ENCODE data around the gene KSR2. TPM values are rescaled to one million over a fixed set of nuclear protein-coding genes. Genes with fewer than 3 reads are reported as not detected.

Gene KSR2
- total and polyA plus RNA-seq, 3 donors from 2014 or later: 2.4 to 3.8 (median 2.4) TPM

DNA sequence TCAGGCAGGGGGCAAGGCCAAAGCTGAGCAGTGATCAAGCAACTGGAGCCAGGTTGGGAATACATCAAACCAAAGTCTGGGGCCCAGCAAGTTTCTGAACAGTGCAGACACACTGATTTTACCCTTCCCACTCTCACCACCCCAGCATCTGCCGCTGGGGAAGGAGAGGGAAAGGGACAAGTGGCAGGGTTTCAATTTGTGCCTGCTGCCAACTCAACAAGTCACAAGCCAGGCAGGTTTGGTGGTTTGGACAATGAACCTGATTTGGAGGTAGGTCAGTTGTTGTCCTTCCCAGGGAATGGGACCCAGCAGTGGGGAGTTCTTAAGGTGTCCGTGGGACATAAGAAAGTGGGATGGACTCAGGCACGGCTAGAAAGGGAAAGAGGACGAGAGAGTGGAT is 455.4 kb downstream of the KSR2 start:
- TF ChIP-seq, protein P1, sequence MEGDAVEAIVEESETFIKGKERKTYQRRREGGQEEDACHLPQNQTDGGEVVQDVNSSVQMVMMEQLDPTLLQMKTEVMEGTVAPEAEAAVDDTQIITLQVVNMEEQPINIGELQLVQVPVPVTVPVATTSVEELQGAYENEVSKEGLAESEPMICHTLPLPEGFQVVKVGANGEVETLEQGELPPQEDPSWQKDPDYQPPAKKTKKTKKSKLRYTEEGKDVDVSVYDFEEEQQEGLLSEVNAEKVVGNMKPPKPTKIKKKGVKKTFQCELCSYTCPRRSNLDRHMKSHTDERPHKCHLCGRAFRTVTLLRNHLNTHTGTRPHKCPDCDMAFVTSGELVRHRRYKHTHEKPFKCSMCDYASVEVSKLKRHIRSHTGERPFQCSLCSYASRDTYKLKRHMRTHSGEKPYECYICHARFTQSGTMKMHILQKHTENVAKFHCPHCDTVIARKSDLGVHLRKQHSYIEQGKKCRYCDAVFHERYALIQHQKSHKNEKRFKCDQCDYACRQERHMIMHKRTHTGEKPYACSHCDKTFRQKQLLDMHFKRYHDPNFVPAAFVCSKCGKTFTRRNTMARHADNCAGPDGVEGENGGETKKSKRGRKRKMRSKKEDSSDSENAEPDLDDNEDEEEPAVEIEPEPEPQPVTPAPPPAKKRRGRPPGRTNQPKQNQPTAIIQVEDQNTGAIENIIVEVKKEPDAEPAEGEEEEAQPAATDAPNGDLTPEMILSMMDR (IDR thresholded peaks at IDR 0.05): no peak
- TF ChIP-seq POLR2A (IDR thresholded peaks at IDR 0.05): no peak
- intact Hi-C loops (cut with DNase I; ENCODE audit: low total_unique reads): no loop called here
- H3K36me3 ChIP-seq (ENCODE audit: low read depth, missing control alignments): no peaks in the 10 kb centered on the region
- 57 to 67% methylated on average over 4 of the region's 4 CpGs for WGBS, 2 donors
- H3K27ac ChIP-seq: no peak overlapping the region
- H3K4me1 ChIP-seq: no peaks in the 10 kb centered on the region
- DNase-seq: no peak
- no peaks in the 10 kb centered on the region for H3K27me3 ChIP-seq
- H3K4me3 ChIP-seq: no peak overlapping the region
- no peaks in the 10 kb centered on the region for H3K9me3 ChIP-seq

DNA sequence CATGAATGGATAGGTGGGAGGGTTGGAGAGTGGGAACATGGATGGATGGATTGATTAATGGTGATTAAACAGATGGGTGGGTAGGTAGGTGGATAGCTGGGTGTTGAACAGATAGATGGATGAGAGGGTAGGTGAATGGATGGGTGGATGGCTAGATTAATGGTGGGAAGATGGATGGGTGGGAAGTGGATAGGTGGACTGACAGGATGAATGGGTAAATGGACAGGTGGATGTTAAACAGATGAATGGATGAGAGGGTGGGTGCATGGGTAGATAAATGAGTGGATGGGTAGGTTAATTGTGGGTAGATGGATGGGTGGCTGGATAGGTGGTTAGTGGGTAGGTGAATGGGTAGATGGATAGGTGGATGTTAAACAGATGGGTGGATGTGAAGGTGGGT is 460.3 kb downstream of the KSR2 start:
- intact Hi-C loops (cut with DNase I; ENCODE audit: low total_unique reads): no loop called here

DNA sequence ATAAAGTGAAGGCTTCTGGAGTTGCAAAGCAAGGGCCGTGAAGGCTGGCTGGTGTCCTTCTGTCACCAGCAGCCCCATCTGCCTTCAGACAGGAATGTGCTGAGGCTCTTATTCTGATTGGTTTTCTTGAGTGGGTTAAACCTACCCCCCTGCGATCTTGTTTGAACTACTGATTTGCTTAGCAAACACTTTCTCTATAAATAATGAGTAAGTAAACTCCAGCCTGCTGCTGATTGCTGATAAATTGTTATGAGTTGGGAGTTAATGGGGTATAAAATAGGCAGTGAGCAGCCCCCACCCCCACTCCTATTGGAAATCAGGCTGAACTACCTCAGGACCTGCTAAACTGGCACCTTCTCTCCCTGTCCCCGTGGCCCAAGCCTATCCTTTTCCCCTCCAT is 461.2 kb downstream of the KSR2 start:
- Histone ChIP-seq H3K27ac (no peak overlapping the region), H3K36me3 (ENCODE audit: low read depth, missing control alignments) (no peaks in the 10 kb centered on the region), H3K4me3 (no peak overlapping the region), H3K9me3 (no peaks in the 10 kb centered on the region), H3K4me1 (no peaks in the 10 kb centered on the region), H3K27me3 (no peaks in the 10 kb centered on the region)
- TF ChIP-seq, protein P1 (IDR thresholded peaks at IDR 0.05): no peak
- no peak for TF ChIP-seq POLR2A (IDR thresholded peaks at IDR 0.05)
- WGBS, 2 donors: 45 to 49% methylated on average over 3 of the region's 3 CpGs
- no peak for DNase-seq
- intact Hi-C loops (cut with DNase I; ENCODE audit: low total_unique reads): no loop called here

More for the DNA sequence above, 460.3 kb downstream of the KSR2 start:
- no peak for TF ChIP-seq POLR2A (IDR thresholded peaks at IDR 0.05)
- TF ChIP-seq, protein P1 (IDR thresholded peaks at IDR 0.05): no peak
- Histone ChIP-seq H3K9me3 (no peaks in the 10 kb centered on the region), H3K27ac (no peak overlapping the region), H3K4me1 (no peaks in the 10 kb centered on the region), H3K4me3 (no peak overlapping the region), H3K27me3 (no peaks in the 10 kb centered on the region), H3K36me3 (ENCODE audit: low read depth, missing control alignments) (no peaks in the 10 kb centered on the region)
- no peak for DNase-seq

DNA sequence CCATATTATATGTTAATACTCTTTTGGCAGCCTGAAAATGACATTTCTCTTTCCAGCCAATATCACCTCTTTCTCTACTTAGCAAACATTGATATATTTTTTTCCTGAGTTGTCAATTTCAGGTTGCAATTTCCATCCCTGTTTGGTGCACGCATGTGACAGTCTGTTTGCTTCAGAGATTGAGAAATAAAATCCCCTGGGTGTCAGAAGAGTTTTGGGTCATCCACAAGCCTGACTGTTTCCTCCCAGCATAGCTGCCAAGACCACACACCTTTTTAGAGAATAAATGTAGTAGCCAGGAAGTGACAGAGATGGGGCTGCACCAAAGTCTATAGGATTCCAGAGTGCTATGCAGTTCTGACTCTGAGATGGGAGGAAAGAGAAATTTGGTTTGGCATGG is 462.5 kb downstream of the KSR2 start:
- no peaks in the 10 kb centered on the region for H3K9me3 ChIP-seq
- H3K27ac ChIP-seq: no peak overlapping the region
- no peaks in the 10 kb centered on the region for H3K27me3 ChIP-seq
- TF ChIP-seq POLR2A (IDR thresholded peaks at IDR 0.05): no peak
- TF ChIP-seq, protein P1 (IDR thresholded peaks at IDR 0.05): no peak
- no peak for DNase-seq
- no peak overlapping the region for H3K4me3 ChIP-seq
- intact Hi-C loops (cut with DNase I; ENCODE audit: low total_unique reads): no loop called here
- no peaks in the 10 kb centered on the region for H3K36me3 ChIP-seq (ENCODE audit: low read depth, missing control alignments)
- H3K4me1 ChIP-seq: no peaks in the 10 kb centered on the region
- WGBS, 2 donors: 90% methylated on average over 1 of the region's 1 CpG

DNA sequence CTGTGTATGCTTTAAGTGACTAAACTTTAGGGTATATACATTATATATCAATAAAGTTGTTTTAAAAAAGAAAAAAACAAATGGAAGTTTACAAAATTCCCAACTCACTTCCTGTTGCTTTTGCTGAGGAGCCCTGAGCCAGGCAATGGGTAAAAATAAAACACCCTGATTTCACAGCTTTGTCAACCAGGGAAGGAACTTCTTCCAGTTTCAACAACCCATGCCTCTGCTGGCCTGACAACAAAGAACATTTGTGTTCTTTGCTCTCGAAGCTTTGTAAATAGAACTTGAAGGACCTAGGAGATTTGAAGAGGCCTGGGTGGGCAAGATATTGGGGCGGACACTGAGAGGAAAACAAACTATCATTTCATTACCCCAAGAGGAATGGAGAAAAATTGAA is 466.2 kb downstream of the KSR2 start:
- DNase-seq: no peak
- Histone ChIP-seq H3K36me3 (ENCODE audit: low read depth, missing control alignments) (no peaks in the 10 kb centered on the region), H3K9me3 (no peaks in the 10 kb centered on the region), H3K4me3 (no peak overlapping the region), H3K4me1 (no peaks in the 10 kb centered on the region), H3K27me3 (no peaks in the 10 kb centered on the region), H3K27ac (no peak overlapping the region)
- TF ChIP-seq, protein P1 (IDR thresholded peaks at IDR 0.05): no peak
- TF ChIP-seq POLR2A (IDR thresholded peaks at IDR 0.05): no peak
- WGBS, 2 donors: 72 to 81% methylated on average over 2 of the region's 2 CpGs
- intact Hi-C loops (cut with DNase I; ENCODE audit: low total_unique reads): no loop called here

All from testis (tissue), 3 donors.